Lung (tissue), 12 donors: ENCODE data around the gene ZNF79. TPM values are rescaled to one million over a fixed set of nuclear protein-coding genes. Genes with fewer than 3 reads are reported as not detected.

Source experiments
- ATAC-seq: fragments of 200-7000 bp; cut with Tn5 transposase; one replicate; pipeline ENCODE4 v1.9.1; 2020; ENCODE audit warnings: moderate number of reproducible peaks; ENCODE audit not compliant: insufficient read depth, low FRiP score
- DNase-seq, 3 donors: peaks; one replicate each; pipeline ENCODE4 v3.0.0-alpha.2; 2013 to 2017
- H3K27ac ChIP-seq, 2 donors: one replicate each; pipeline ENCODE4 v1.5.1; 2013; ENCODE audit warnings: mild to moderate bottlenecking in 2 of 2, moderate library complexity in 2 of 2, control low read depth in 1 of 2, inconsistent platforms in 1 of 2, low read depth in 1 of 2, low read length in 1 of 2
- H3K27me3 ChIP-seq, 3 donors: one replicate each; pipeline ENCODE4 v1.5.1; 2013; ENCODE audit warnings: low read length in 2 of 3; ENCODE audit not compliant: control insufficient read depth in 3 of 3, insufficient read depth in 3 of 3
- H3K36me3 ChIP-seq, 4 donors: one replicate each; pipeline ENCODE4 v1.5.1; 2013; ENCODE audit warnings: low read length in 4 of 4, mild to moderate bottlenecking in 1 of 4, moderate library complexity in 1 of 4; ENCODE audit not compliant: control insufficient read depth in 4 of 4, insufficient read depth in 4 of 4
- H3K4me1 ChIP-seq, 5 donors: one replicate each; pipeline ENCODE4 v1.5.1; 2013; ENCODE audit warnings: low read length in 5 of 5, mild to moderate bottlenecking in 2 of 5, moderate library complexity in 1 of 5; ENCODE audit not compliant: control insufficient read depth in 5 of 5, insufficient read depth in 5 of 5
- H3K4me3 ChIP-seq: one replicate; pipeline ENCODE4 v1.5.1; 2013; ENCODE audit warnings: mild to moderate bottlenecking, control low read depth, moderate library complexity
- H3K9ac ChIP-seq, 2 donors: one replicate each; pipeline ENCODE4 v1.5.1; 2013; ENCODE audit warnings: low read length in 2 of 2, control low read depth in 1 of 2; ENCODE audit not compliant: insufficient read depth in 1 of 2
- H3K9me3 ChIP-seq, 4 donors: one replicate each; pipeline ENCODE4 v1.5.1; 2013; ENCODE audit warnings: low read length in 3 of 4, mild to moderate bottlenecking in 1 of 4, moderate library complexity in 1 of 4; ENCODE audit not compliant: control insufficient read depth in 4 of 4, insufficient read depth in 3 of 4
- WGBS, 2 donors: extraction: QIAGEN DNeasy Blood & Tissue Kit; methylation state at CpG; one replicate each; pipeline ENCODE4 v1.1.7; 2013; 5-methylcytosine and 5-hydroxymethylcytosine counted together
- polyA plus RNA-seq, 2 donors: library from polyadenylated mRNA; stranded (reverse); fragments of 200-250 nt; gene quantifications; one replicate each; pipeline ENCODE4 v1.2.1, GENCODE V29; 2013
- total RNA-seq, 2 donors: library from RNA; depleted of rRNA in 1 of 2; stranded (reverse); fragments of >200 nt in 1 of 2; gene quantifications; one replicate each; pipeline ENCODE4 v1.2.1, GENCODE V29; 2014 to 2021
- TF ChIP-seq, protein P1 (sequence below): IDR thresholded peaks from 2 replicates; pipeline ENCODE4 v1.5.1; 2012; ENCODE audit warnings: mild to moderate bottlenecking; ENCODE audit errors: control extremely low read depth, extremely low read depth
- donor health status: control.
- donor health status: control.
- donor health status: Bipolar disorder and iron deficiency.
- donor health status: healthy.
- donor health status: DM: yes; HTN: yes; CAD: no.

Gene ZNF79
- total and polyA plus RNA-seq, 4 donors, result 3.1 to 9.3 (median 5.9) TPM

DNA sequence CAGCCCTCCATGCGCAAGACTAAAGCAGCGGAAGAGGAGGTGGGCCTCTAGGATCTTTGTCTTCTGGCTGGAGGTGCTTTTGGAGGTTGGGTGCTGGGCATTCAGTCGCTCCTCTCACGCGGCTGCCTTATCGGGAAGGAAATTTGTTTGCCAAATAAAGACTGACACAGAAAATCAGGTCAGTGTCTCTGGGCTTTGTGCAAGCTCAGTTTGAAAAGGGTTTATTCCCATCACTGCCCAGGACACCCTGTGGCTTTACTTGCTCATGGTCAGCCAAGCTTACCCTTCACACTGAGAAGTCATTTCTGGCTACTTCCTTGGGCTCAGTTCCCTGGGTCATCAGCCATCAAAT lies 16.7 kb upstream of the ZNF79 start:
- Histone ChIP-seq H3K9me3 (no peaks in the 10 kb centered on the region), H3K4me3 (no peak overlapping the region), H3K4me1 (peaks cover 0 to 3% (median 0%) of the 10 kb centered on the region in 5 donors), H3K9ac (no peak overlapping the region), H3K36me3 (peaks cover 0 to 34% (median 23%) of the 10 kb centered on the region in 4 donors), H3K27me3 (no peaks in the 10 kb centered on the region), H3K27ac (no peak overlapping the region)
- DNase-seq (no peak), ATAC-seq (no peak)
- TF ChIP-seq, protein P1, sequence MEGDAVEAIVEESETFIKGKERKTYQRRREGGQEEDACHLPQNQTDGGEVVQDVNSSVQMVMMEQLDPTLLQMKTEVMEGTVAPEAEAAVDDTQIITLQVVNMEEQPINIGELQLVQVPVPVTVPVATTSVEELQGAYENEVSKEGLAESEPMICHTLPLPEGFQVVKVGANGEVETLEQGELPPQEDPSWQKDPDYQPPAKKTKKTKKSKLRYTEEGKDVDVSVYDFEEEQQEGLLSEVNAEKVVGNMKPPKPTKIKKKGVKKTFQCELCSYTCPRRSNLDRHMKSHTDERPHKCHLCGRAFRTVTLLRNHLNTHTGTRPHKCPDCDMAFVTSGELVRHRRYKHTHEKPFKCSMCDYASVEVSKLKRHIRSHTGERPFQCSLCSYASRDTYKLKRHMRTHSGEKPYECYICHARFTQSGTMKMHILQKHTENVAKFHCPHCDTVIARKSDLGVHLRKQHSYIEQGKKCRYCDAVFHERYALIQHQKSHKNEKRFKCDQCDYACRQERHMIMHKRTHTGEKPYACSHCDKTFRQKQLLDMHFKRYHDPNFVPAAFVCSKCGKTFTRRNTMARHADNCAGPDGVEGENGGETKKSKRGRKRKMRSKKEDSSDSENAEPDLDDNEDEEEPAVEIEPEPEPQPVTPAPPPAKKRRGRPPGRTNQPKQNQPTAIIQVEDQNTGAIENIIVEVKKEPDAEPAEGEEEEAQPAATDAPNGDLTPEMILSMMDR, result no peak
- 88 to 94% methylated on average over 6 of the region's 6 CpGs for WGBS, 2 donors

DNA sequence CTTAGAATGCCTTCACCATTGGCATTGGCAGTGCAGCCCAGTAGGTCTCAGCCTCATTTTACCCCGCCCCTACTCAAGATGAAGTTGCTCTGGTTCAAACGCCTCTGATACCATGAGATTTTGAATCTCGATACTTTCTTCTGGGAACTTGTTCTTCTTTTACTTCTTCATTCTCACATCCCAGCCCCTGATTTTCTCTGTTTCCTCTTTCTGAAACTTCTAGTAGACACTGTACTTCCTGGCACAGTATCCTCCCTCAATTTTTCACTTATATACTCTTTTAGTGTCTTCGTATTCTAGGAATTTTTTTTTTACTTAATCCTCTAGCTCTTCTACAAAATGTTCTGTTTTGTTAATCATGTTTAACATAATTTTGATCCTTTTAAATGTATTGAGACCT lies 13.1 kb upstream of the ZNF79 start:
- TF ChIP-seq, protein P1, result no peak
- H3K27ac ChIP-seq, result no peak overlapping the region
- peaks cover 0 to 14% (median 7%) of the 10 kb centered on the region in 4 donors for H3K36me3 ChIP-seq
- no peak for DNase-seq
- H3K27me3 ChIP-seq, result no peaks in the 10 kb centered on the region
- H3K9ac ChIP-seq, result no peak overlapping the region
- WGBS, 2 donors, result 50 to 78% methylated on average over 4 of the region's 4 CpGs
- ATAC-seq, result no peak
- H3K9me3 ChIP-seq, result no peaks in the 10 kb centered on the region
- peaks cover 0 to 3% (median 0%) of the 10 kb centered on the region in 5 donors for H3K4me1 ChIP-seq
- H3K4me3 ChIP-seq, result no peak overlapping the region

- Histone ChIP-seq H3K9ac (no peak overlapping the region), H3K27ac (no peak overlapping the region), H3K4me3 (no peak overlapping the region), H3K36me3 (peaks cover 0 to 4% (median 0%) of the 10 kb centered on the region in 4 donors), H3K4me1 (peaks cover 0 to 3% (median 0%) of the 10 kb centered on the region in 5 donors), H3K9me3 (no peaks in the 10 kb centered on the region), H3K27me3 (no peaks in the 10 kb centered on the region)
- DNase-seq, result no peak
- TF ChIP-seq, protein P1, result no peak
- no peak for ATAC-seq
- WGBS, 2 donors, result 89 to 94% methylated on average over 4 of the region's 4 CpGs
Measured at GRCh38 chr9:127415141-127415540, 9.0 kb upstream of the ZNF79 start.

DNA sequence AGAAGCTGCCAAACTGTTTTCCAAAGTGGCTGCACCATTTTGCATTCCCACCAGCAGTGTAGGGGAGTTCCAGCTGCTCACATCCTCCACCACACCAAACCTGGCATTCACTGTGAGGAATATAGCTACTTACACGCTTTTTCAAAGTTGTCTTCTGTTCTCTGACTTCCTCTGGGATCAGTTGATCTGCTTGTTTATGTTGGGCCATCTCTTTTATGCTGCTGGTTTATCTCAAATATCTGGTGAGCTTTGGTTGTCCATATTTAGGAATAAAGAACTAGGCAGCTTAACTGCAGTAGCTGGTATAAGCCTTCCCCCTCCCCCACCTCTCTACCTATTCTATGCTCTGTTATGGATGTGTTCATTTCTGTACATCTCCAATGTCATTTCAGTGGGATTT lies 8.5 kb upstream of the ZNF79 start:
- H3K9me3 ChIP-seq, result no peaks in the 10 kb centered on the region
- peaks cover 0 to 4% (median 0%) of the 10 kb centered on the region in 4 donors for H3K36me3 ChIP-seq
- TF ChIP-seq, protein P1, result no peak
- WGBS, 2 donors, result 78 to 86% methylated on average over 1 of the region's 1 CpG
- DNase-seq (no peak), ATAC-seq (no peak)
- H3K4me1 ChIP-seq, result peaks cover 0 to 3% (median 0%) of the 10 kb centered on the region in 5 donors
- H3K4me3 ChIP-seq, result no peak overlapping the region
- no peaks in the 10 kb centered on the region for H3K27me3 ChIP-seq
- H3K27ac ChIP-seq, result no peak overlapping the region
- no peak overlapping the region for H3K9ac ChIP-seq
